Nasal cavity respiratory epithelium epithelial cell of viscerocranial mucosa (primary cell): ENCODE results near the gene NUDT5. TPM values are rescaled to one million over a fixed set of nuclear protein-coding genes. Genes with fewer than 3 reads are reported as not detected.

ENCODE experiments used
- total RNA-seq: library from RNA; depleted of rRNA; stranded (reverse); fragments of >200 nt; gene quantifications from 2 replicates; pipeline ENCODE4 v1.2.3, GENCODE V29; 2014

NUDT5 gene
- 59.1 and 66.8 TPM in 2 replicates for total RNA-seq

GRCh38 chr10:12195603-12196506 is at the start of gene NUDT5, which contains the start of gene CDC123:
NUDT5 (minus strand) TSS chr10:12195891; CDS start chr10:12186291, 9,600 bp downstream.
CDC123 (plus strand) TSS chr10:12196188; CDS start chr10:12196246, 58 bp downstream.

GRCh38 chr10:12129222-12130111 is 66.2 kb downstream of the NUDT5 start, which contains the start of gene SEC61A2:
SEC61A2 (plus strand) TSS chr10:12129677; CDS start chr10:12129788, 111 bp downstream.

Other genes starting within 250 kb of the NUDT5 start
- gene UPF2, start 153.1 kb downstream of the NUDT5 start, total RNA-seq, result 27.7 and 28.4 TPM in 2 replicates
- 12.1 and 24.6 TPM in 2 replicates for gene DHTKD1, start 126.9 kb downstream of the NUDT5 start, total RNA-seq
- 7.8 and 9.9 TPM in 2 replicates for gene SEC61A2, start 66.2 kb downstream of the NUDT5 start, total RNA-seq
- gene CDC123, start 297 bp upstream of the NUDT5 start, total RNA-seq, result 114 and 146 TPM in 2 replicates
- 1.0 and 16.0 TPM in 2 replicates for gene CAMK1D, start 153.7 kb upstream of the NUDT5 start, total RNA-seq